Esophagus muscularis mucosa (tissue), 4 donors: Measurements from ENCODE around the gene JADE1. TPM values are rescaled to one million over a fixed set of nuclear protein-coding genes. Genes with fewer than 3 reads are reported as not detected.

ENCODE experiments used
- DNase-seq: peaks from one replicate; pipeline ENCODE4 v3.0.0-alpha.2; 2017; ENCODE audit errors: extremely low spot score
- H3K27ac ChIP-seq, 4 donors: fragments of 200-600 bp; sonication (generic); replicated peaks in 1 of 4; 1 replicate in 3 of 4; 2 replicates in 1 of 4; pipeline ENCODE4 v1.5.1; 2016 to 2019; ENCODE audit warnings: mild to moderate bottlenecking in 1 of 4
- H3K27me3 ChIP-seq, 4 donors: fragments of 200-600 bp; sonication (generic); one replicate each; pipeline versions ENCODE4 v1.5.1 to v1.6.0; 2016 to 2019
- H3K36me3 ChIP-seq, 4 donors: fragments of 200-600 bp; sonication (generic); one replicate each; pipeline ENCODE4 v1.5.1; 2016 to 2019
- H3K4me1 ChIP-seq, 4 donors: fragments of 200-600 bp; sonication (generic); one replicate each; pipeline ENCODE4 v1.5.1; 2016 to 2019
- H3K4me3 ChIP-seq, 4 donors: fragments of 200-600 bp; sonication (generic); 1 replicate in 2 of 4; 2 replicates in 2 of 4; pipeline ENCODE4 v1.5.1; 2016 to 2019; ENCODE audit warnings: mild to moderate bottlenecking in 4 of 4, moderate library complexity in 1 of 4
- H3K9me3 ChIP-seq, 4 donors: fragments of 200-600 bp; sonication (generic); 1 replicate in 3 of 4; 2 replicates in 1 of 4; pipeline ENCODE4 v1.5.1; 2016 to 2019
- EP300 ChIP-seq: sonication (generic); formaldehyde crosslinking; IDR thresholded peaks from one replicate; pipeline ENCODE4 v1.6.1; 2017; ENCODE audit warnings: antibody characterized with exemption
- POLR2A ChIP-seq: fragments of 450-650 bp; IDR thresholded peaks from one replicate; pipeline ENCODE4 v1.6.1; 2017; ENCODE audit warnings: antibody characterized with exemption, moderate library complexity, mild to moderate bottlenecking, low read depth
- POLR2AphosphoS5 ChIP-seq, 2 donors: sonication (generic); formaldehyde crosslinking; IDR thresholded peaks; one replicate each; pipeline ENCODE4 v1.6.1; 2017; ENCODE audit warnings: antibody characterized with exemption in 2 of 2
- WGBS: methylation state at CpG from one replicate; pipeline ENCODE4 v1.1.5; 2018; 5-methylcytosine and 5-hydroxymethylcytosine counted together
- intact Hi-C: fragments of 100-400 bp; cut with DNase I; formaldehyde crosslinking; loops from one replicate; pipeline ENCODE4 v1.15.1; 2023
- total RNA-seq, 4 donors: library from RNA; depleted of rRNA; stranded (reverse); fragments of >200 nt; gene quantifications; one replicate each; pipeline versions ENCODE4 v1.1.0 to v1.2.1, GENCODE V29; 2016
- TF ChIP-seq, protein P1 (sequence below), 3 experiments: fragments of 200-600 bp in 2 of 3; fragments of 450-650 bp in 1 of 3; sonication (generic) in 2 of 3; IDR thresholded peaks; one replicate each; pipeline ENCODE4 v1.5.1; 2017 to 2019; ENCODE audit warnings: antibody characterized with exemption in 3 of 3, mild to moderate bottlenecking in 2 of 3, moderate library complexity in 1 of 3

The JADE1 gene
- total RNA-seq, 4 donors from 2014 or later = 40.8 to 60.1 (median 52.0) TPM

DNA sequence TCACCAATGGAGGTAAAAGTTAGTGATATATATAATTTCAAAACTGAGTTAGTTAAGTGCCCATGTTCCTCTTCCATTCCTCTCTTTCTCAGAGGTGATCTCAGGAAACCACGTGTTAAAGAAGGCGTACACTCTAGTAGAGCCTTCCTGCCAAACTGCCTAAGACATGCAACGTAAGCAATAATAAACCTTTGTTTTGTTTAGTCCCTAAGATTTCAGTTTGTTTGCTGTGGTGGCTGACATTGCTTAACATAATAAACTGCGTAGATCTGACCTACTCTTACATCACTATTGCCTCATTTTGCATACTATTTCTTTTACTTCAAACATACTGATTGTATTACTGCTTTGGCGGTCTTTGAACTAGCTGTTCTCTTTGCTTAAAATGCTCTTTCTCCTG lies 99.2 kb downstream of the JADE1 start:
- Histone ChIP-seq H3K4me1 (no peaks in the 10 kb centered on the region), H3K27ac (no peak overlapping the region), H3K27me3 (no peaks in the 10 kb centered on the region), H3K4me3 (no peak overlapping the region), H3K36me3 (no peaks in the 10 kb centered on the region), H3K9me3 (no peaks in the 10 kb centered on the region)
- 88% methylated on average over 5 of the region's 5 CpGs for WGBS
- DNase-seq = no peak
- TF ChIP-seq POLR2A = no peak
- no peak for TF ChIP-seq EP300
- TF ChIP-seq, protein P1, sequence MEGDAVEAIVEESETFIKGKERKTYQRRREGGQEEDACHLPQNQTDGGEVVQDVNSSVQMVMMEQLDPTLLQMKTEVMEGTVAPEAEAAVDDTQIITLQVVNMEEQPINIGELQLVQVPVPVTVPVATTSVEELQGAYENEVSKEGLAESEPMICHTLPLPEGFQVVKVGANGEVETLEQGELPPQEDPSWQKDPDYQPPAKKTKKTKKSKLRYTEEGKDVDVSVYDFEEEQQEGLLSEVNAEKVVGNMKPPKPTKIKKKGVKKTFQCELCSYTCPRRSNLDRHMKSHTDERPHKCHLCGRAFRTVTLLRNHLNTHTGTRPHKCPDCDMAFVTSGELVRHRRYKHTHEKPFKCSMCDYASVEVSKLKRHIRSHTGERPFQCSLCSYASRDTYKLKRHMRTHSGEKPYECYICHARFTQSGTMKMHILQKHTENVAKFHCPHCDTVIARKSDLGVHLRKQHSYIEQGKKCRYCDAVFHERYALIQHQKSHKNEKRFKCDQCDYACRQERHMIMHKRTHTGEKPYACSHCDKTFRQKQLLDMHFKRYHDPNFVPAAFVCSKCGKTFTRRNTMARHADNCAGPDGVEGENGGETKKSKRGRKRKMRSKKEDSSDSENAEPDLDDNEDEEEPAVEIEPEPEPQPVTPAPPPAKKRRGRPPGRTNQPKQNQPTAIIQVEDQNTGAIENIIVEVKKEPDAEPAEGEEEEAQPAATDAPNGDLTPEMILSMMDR (IDR thresholded peaks at IDR 0.05) = no peak
- TF ChIP-seq POLR2AphosphoS5 (IDR thresholded peaks at IDR 0.05) = no peak
- intact Hi-C loops = no loop called here

DNA sequence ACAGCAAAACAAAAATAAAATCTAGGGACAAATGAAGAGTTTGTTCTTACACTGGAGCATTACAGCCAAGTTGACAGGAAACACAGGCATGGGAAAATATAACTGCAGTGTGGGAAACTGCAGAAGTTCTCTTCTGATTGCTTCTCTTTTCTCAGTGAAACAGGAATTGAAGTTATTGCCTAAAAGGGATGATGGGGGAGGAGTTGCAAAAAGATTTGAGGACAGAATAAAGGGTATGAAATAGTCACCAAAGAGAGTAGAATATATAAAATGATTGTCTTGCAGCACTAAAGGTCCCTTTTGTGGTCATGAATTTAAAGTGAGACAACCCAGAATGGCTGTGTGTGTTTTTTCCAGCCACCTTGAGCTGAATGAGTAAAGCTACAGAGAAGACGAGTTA lies 103.7 kb downstream of the JADE1 start:
- TF ChIP-seq, protein P1 (IDR thresholded peaks at IDR 0.05) = no peak
- no peak for TF ChIP-seq EP300
- TF ChIP-seq POLR2AphosphoS5 (IDR thresholded peaks at IDR 0.05) = no peak
- no peak for TF ChIP-seq POLR2A
- H3K4me1 ChIP-seq = no peaks in the 10 kb centered on the region
- H3K4me3 ChIP-seq = no peak overlapping the region
- H3K9me3 ChIP-seq = no peaks in the 10 kb centered on the region
- H3K36me3 ChIP-seq = peaks cover 0 to 4% (median 0%) of the 10 kb centered on the region in 4 donors
- DNase-seq = no peak
- H3K27me3 ChIP-seq = no peaks in the 10 kb centered on the region
- H3K27ac ChIP-seq = no peak overlapping the region
- intact Hi-C loops = no loop called here
- WGBS = 81% methylated on average over 1 of the region's 1 CpG

DNA sequence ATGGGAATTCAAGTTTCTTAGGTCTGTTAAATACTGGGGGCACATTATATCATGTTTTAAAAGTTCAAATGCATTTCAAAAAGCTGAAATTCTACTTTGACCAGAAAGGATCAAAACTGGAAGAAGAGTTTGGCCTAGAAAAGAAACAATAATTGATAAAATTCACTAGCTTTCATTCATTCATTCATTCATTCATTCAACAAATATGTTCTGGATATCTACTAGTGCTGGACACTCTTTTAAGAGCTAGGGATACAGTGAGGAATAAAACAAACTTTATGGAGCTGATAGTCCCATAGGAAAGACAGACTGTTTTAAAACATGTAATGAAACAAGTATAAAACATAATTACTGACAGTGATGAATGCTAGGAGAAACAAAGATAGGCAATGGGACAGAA lies 106.0 kb downstream of the JADE1 start:
- intact Hi-C loops = no loop called here
- Histone ChIP-seq H3K27ac (no peak overlapping the region), H3K4me1 (no peaks in the 10 kb centered on the region), H3K27me3 (no peaks in the 10 kb centered on the region), H3K9me3 (no peaks in the 10 kb centered on the region), H3K4me3 (no peak overlapping the region), H3K36me3 (peaks cover 0 to 4% (median 0%) of the 10 kb centered on the region in 4 donors)
- TF ChIP-seq POLR2AphosphoS5 (IDR thresholded peaks at IDR 0.05) (no peak), EP300 (no peak), POLR2A (no peak)
- TF ChIP-seq, protein P1 (IDR thresholded peaks at IDR 0.05) = no peak
- DNase-seq = no peak

DNA sequence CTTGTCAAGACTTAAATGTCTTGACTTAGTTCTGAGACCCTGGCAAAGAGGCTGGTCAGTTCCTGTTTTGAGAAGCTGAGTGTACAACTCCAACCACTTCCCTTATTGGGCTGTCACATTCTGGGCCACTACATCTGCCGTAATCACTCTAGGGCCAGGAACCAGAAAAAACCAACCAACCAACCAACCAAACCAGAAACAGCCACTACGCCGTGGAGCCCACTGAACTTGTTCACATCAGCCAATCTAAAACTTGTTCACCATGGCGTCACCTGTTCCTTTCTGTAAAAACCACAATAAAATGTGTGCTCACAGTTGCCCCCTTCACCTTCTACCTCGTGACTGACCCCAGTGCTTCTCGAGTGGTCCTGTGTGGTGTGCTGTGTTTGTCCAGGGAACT lies 107.3 kb downstream of the JADE1 start:
- no peak overlapping the region for H3K4me3 ChIP-seq
- no peak overlapping the region for H3K27ac ChIP-seq
- DNase-seq = no peak
- intact Hi-C loops = no loop called here
- H3K4me1 ChIP-seq = no peaks in the 10 kb centered on the region
- no peaks in the 10 kb centered on the region for H3K27me3 ChIP-seq
- peaks cover 0 to 4% (median 0%) of the 10 kb centered on the region in 4 donors for H3K36me3 ChIP-seq
- H3K9me3 ChIP-seq = no peaks in the 10 kb centered on the region
- TF ChIP-seq POLR2A (no peak), EP300 (no peak), POLR2AphosphoS5 (IDR thresholded peaks at IDR 0.05) (no peak)
- TF ChIP-seq, protein P1 (IDR thresholded peaks at IDR 0.05) = no peak
- WGBS = 84% methylated on average over 6 of the region's 6 CpGs

DNA sequence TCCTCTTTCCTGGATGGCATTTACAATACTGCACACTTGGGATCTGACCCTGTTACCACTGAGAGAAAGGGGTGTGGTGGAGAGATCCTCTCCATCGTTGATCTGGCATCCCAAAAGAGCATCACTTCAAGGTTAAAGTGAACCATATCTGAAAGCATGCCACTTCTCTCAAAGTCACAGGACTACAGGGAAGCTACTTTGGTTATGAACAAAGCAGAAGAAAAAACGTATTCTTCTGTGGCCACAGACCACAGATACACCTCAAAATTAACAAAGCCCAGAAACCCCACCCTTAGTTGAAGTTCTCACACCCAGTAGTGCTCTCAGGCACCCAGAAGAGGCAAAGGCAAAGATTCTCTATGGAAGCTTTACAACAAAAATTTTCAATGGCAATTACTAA lies 108.3 kb downstream of the JADE1 start:
- WGBS = 87% methylated on average over 2 of the region's 2 CpGs
- Histone ChIP-seq H3K27me3 (no peaks in the 10 kb centered on the region), H3K27ac (no peak overlapping the region), H3K36me3 (peaks cover 0 to 4% (median 0%) of the 10 kb centered on the region in 4 donors), H3K4me3 (no peak overlapping the region), H3K4me1 (no peaks in the 10 kb centered on the region), H3K9me3 (no peaks in the 10 kb centered on the region)
- no peak for TF ChIP-seq EP300
- no peak for TF ChIP-seq POLR2AphosphoS5 (IDR thresholded peaks at IDR 0.05)
- TF ChIP-seq, protein P1 (IDR thresholded peaks at IDR 0.05) = no peak
- no peak for TF ChIP-seq POLR2A
- DNase-seq = no peak
- intact Hi-C loops = no loop called here
